Mucosa of rectum (tissue), 2 donors: Measurements from ENCODE around the gene FSTL5.

Experiments used
- H3K27ac ChIP-seq, 2 donors: one replicate each; pipeline ENCODE4 v1.7.0; 2013; ENCODE audit warnings: inconsistent platforms in 2 of 2, low read depth in 2 of 2, low read length in 2 of 2
- H3K27me3 ChIP-seq, 2 donors: one replicate each; pipeline ENCODE4 v1.7.0; 2013; ENCODE audit warnings: low read length in 2 of 2; ENCODE audit not compliant: control insufficient read depth in 2 of 2, insufficient read depth in 2 of 2
- H3K36me3 ChIP-seq, 2 donors: one replicate each; pipeline ENCODE4 v1.7.0; 2013; ENCODE audit warnings: low read length in 2 of 2; ENCODE audit not compliant: control insufficient read depth in 2 of 2, insufficient read depth in 2 of 2
- H3K4me1 ChIP-seq, 2 donors: one replicate each; pipeline ENCODE4 v1.7.0; 2013; ENCODE audit warnings: low read length in 2 of 2, mild to moderate bottlenecking in 1 of 2; ENCODE audit not compliant: control insufficient read depth in 2 of 2, insufficient read depth in 2 of 2
- H3K4me3 ChIP-seq, 2 donors: one replicate each; pipeline ENCODE4 v1.7.0; 2013; ENCODE audit warnings: low read length in 2 of 2
- H3K9ac ChIP-seq, 2 donors: one replicate each; pipeline ENCODE4 v1.7.0; 2013; ENCODE audit warnings: low read length in 2 of 2, low read depth in 1 of 2, mild to moderate bottlenecking in 1 of 2
- H3K9me3 ChIP-seq, 2 donors: one replicate each; pipeline ENCODE4 v1.7.0; 2013; ENCODE audit warnings: low read length in 2 of 2; ENCODE audit not compliant: control insufficient read depth in 2 of 2
- donor health status: healthy.
- donor health status: Normal muscosa, but diverticular disease.

Gene FSTL5

GRCh38 chr4:161816958-161817357 is 346.8 kb downstream of the FSTL5 start:
- H3K4me1 ChIP-seq, result no peaks in the 10 kb centered on the region
- H3K9ac ChIP-seq, result no peak overlapping the region
- H3K27me3 ChIP-seq, result no peaks in the 10 kb centered on the region
- H3K36me3 ChIP-seq, result no peaks in the 10 kb centered on the region
- no peak overlapping the region for H3K4me3 ChIP-seq
- no peaks in the 10 kb centered on the region for H3K9me3 ChIP-seq
- H3K27ac ChIP-seq, result no peak overlapping the region

DNA sequence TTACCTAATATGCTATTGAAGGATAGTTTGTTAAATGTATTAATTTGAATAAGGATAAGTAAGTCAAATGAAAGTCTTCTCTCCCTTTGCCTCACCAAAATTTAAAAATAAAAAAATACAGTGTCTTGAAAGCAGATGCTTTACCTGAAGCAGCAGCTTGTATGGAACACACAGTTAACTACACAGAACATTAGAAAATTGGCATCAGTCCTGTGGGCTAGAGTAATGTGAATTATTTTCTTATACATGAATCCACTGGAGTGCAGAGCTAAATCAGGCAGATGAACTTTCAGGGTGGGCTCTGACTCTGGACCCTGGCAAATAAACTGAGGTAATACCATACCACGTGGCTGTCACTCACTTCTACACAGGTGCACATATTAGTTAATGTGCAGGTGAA is 348.0 kb downstream of the FSTL5 start:
- H3K4me1 ChIP-seq, result no peaks in the 10 kb centered on the region
- H3K27me3 ChIP-seq, result no peaks in the 10 kb centered on the region
- H3K27ac ChIP-seq, result no peak overlapping the region
- H3K9ac ChIP-seq, result no peak overlapping the region
- H3K36me3 ChIP-seq, result no peaks in the 10 kb centered on the region
- H3K9me3 ChIP-seq, result no peaks in the 10 kb centered on the region
- no peak overlapping the region for H3K4me3 ChIP-seq

GRCh38 chr4:161813889-161814288 is 349.9 kb downstream of the FSTL5 start:
- no peaks in the 10 kb centered on the region for H3K9me3 ChIP-seq
- H3K9ac ChIP-seq, result no peak overlapping the region
- H3K4me1 ChIP-seq, result no peaks in the 10 kb centered on the region
- no peak overlapping the region for H3K4me3 ChIP-seq
- H3K36me3 ChIP-seq, result no peaks in the 10 kb centered on the region
- no peaks in the 10 kb centered on the region for H3K27me3 ChIP-seq
- H3K27ac ChIP-seq, result no peak overlapping the region

DNA sequence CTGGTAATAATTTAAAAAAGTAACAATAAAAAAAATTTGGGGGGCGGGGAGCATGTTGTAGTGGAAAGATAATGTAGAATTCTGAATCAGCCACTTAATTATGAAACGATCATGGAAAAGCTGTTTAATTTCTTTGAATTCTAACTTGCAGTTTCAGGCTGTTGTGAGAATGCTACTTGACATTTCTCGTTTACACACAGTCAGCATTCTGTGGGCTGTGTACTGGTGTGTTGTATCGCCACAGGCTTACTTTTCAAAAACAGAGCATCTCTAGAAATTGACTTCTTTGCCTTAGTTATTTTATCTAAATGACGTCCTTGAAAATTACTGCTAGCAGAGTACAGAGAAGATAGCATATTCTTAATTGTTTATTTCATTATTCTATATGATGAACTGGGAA is 350.4 kb downstream of the FSTL5 start:
- no peaks in the 10 kb centered on the region for H3K4me1 ChIP-seq

DNA sequence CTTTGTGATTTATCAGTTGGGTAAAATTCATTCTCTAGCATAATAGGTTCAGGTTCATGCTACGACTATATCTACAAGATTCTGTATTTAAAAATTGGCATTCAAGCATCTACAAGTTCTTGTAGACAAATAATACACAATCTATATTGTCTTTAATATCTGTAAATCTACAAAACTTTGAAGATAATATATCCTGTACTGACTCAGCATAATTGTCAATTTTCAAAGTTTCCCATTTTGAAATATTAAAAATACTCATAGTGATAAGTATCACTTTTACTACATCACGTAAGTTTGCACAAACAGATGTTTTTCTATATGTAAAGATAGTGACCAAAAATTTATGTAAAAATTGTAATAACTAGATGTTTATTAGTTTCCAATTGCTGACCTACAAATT is 360.6 kb downstream of the FSTL5 start:
- no peaks in the 10 kb centered on the region for H3K4me1 ChIP-seq
- no peak overlapping the region for H3K9ac ChIP-seq
- no peaks in the 10 kb centered on the region for H3K9me3 ChIP-seq
- H3K36me3 ChIP-seq, result no peaks in the 10 kb centered on the region
- no peak overlapping the region for H3K4me3 ChIP-seq
- H3K27me3 ChIP-seq, result no peaks in the 10 kb centered on the region
- no peak overlapping the region for H3K27ac ChIP-seq

More for the DNA sequence above, 350.4 kb downstream of the FSTL5 start:
- no peaks in the 10 kb centered on the region for H3K27me3 ChIP-seq
- H3K9ac ChIP-seq, result no peak overlapping the region
- no peaks in the 10 kb centered on the region for H3K36me3 ChIP-seq
- no peaks in the 10 kb centered on the region for H3K9me3 ChIP-seq
- no peak overlapping the region for H3K4me3 ChIP-seq
- no peak overlapping the region for H3K27ac ChIP-seq

DNA sequence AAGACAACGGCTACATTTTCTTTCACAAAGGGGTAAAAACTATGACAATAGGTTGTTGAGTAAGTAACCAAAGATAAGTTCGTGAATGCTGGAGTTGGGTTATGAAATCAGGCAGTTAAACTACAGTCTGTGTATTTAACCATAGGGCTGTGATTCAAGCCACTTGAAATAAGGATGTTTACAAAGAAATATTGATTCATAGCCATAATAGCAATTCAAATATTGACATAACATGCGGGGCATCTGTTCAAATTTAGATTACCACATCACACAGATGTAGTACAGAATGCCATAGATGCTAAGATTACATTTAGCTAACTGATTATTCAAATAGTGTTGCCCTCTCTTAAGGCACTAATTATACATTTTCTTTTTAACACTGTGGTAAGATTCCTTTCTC is 364.1 kb downstream of the FSTL5 start:
- Histone ChIP-seq H3K4me1 (no peaks in the 10 kb centered on the region), H3K4me3 (no peak overlapping the region), H3K9me3 (no peaks in the 10 kb centered on the region), H3K27ac (no peak overlapping the region), H3K9ac (no peak overlapping the region), H3K36me3 (no peaks in the 10 kb centered on the region), H3K27me3 (no peaks in the 10 kb centered on the region)

DNA sequence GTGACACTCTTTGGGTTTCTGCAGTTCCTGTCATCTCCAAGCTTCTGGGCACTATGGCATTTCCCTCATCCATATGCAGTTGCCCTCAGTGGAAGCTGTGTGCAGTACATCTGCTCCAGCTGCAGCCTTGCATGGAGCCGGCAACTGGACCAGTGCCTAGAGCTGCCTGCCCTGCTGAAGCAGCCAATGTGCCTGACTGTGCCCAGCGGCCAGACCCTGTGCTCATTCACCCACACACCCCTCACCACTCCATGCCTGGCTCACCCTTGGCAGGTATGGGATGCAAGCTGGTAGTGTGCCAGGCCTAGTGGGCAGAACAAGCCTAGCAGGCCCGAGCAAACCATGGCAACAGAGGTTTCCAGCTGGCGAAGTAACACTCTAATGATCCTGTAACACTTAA is 370.8 kb downstream of the FSTL5 start:
- no peak overlapping the region for H3K9ac ChIP-seq
- no peaks in the 10 kb centered on the region for H3K4me1 ChIP-seq
- H3K4me3 ChIP-seq, result no peak overlapping the region
- H3K9me3 ChIP-seq, result no peaks in the 10 kb centered on the region
- no peaks in the 10 kb centered on the region for H3K27me3 ChIP-seq
- no peaks in the 10 kb centered on the region for H3K36me3 ChIP-seq
- no peak overlapping the region for H3K27ac ChIP-seq

DNA sequence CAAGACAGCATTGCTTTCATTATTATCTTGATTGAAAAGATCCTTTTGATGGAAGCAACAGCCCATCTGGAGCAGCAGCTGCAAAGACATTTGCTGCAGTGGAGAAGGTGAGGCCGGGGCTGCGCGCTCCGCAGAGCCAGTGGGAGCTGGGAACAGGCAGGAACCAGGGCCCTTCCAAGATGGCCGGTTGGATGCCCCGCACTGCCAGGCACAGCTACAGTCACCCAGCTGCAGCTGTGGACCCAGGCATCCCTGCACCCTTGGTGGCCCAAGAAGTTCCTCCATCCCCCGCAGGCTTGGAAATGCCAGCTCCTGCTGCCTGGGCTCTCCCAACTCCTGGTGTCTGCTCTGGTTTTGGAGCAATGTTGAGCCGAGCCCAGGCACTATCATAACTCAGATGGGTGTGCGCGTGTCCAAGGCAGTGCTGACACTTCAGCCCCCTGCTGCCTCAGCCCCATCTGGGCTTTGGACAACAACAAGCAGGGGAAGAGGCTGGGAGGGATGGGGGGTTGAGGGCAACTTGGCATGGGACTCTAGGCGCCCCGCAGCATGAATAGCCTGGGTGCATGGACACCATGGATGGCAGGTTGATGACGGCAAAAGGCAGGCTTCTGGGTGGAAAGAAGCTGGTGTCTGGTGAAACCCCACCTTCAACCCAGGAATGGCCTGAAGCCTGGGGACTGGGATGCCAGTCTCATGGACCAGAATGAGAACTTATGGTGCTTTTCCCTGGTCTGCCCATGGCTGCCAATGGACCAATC is 371.8 kb downstream of the FSTL5 start:
- H3K27me3 ChIP-seq, result no peaks in the 10 kb centered on the region
- H3K9ac ChIP-seq, result no peak overlapping the region
- H3K4me1 ChIP-seq, result no peaks in the 10 kb centered on the region
- no peaks in the 10 kb centered on the region for H3K36me3 ChIP-seq
- no peak overlapping the region for H3K4me3 ChIP-seq
- no peak overlapping the region for H3K27ac ChIP-seq
- no peaks in the 10 kb centered on the region for H3K9me3 ChIP-seq

DNA sequence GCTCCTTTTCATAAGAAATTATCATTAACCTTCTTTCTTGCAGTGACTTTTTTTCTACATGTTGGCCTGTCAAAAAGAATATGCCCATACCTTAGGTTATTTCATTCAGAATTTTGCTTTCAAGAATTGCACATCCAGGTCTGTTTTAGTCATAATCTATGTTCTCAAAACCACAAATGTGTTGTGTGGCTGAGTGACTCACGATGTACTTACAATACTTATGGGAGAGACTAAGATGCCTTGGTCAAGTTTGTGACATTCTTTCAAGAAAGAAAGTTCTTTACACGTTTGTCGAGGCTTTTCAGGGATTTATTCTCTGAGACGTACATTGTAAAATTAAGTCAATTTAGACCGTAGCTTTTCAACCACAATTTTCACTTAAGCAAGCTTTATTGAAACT is 396.7 kb downstream of the FSTL5 start:
- H3K27me3 ChIP-seq, result no peaks in the 10 kb centered on the region
- no peaks in the 10 kb centered on the region for H3K4me1 ChIP-seq
- H3K9ac ChIP-seq, result no peak overlapping the region
- no peak overlapping the region for H3K4me3 ChIP-seq
- H3K9me3 ChIP-seq, result no peaks in the 10 kb centered on the region
- no peaks in the 10 kb centered on the region for H3K36me3 ChIP-seq
- no peak overlapping the region for H3K27ac ChIP-seq

GRCh38 chr4:161762796-161763195 is 401.0 kb downstream of the FSTL5 start:
- Histone ChIP-seq H3K4me3 (no peak overlapping the region), H3K4me1 (no peaks in the 10 kb centered on the region), H3K9me3 (no peaks in the 10 kb centered on the region), H3K27ac (no peak overlapping the region), H3K9ac (no peak overlapping the region), H3K36me3 (no peaks in the 10 kb centered on the region), H3K27me3 (no peaks in the 10 kb centered on the region)

GRCh38 chr4:161760008-161760407 is 403.8 kb downstream of the FSTL5 start:
- Histone ChIP-seq H3K4me3 (no peak overlapping the region), H3K4me1 (no peaks in the 10 kb centered on the region), H3K9ac (no peak overlapping the region), H3K36me3 (no peaks in the 10 kb centered on the region), H3K27me3 (no peaks in the 10 kb centered on the region), H3K27ac (no peak overlapping the region), H3K9me3 (no peaks in the 10 kb centered on the region)
